K562 (cell line): Measurements from ENCODE around the gene ZNF384. TPM values are rescaled to one million over a fixed set of nuclear protein-coding genes. Genes with fewer than 3 reads are reported as not detected.
A peak's percentile ranks its signal among the peaks of the same experiment; 100 is the strongest.

ENCODE experiments used
- ARID3B ChIP-seq: fragments of 250-450 bp; sonication (Bioruptor Pico); IDR thresholded peaks from 2 replicates; pipeline ENCODE4 v1.4.0; 2020; ENCODE audit warnings: borderline replicate concordance
- CBX3 ChIP-seq, 2 experiments: IDR thresholded peaks; 1 replicate in 1 of 2; 2 replicates in 1 of 2; pipeline ENCODE4 v1.6.1; 2012; ENCODE audit warnings: inconsistent platforms in 2 of 2, low read length in 2 of 2, borderline replicate concordance in 1 of 2, control low read depth in 1 of 2
- EP400 ChIP-seq: fragments of 450-650 bp; IDR thresholded peaks from 2 replicates; pipeline ENCODE4 v1.6.1; 2017; ENCODE audit warnings: antibody characterized with exemption, mild to moderate bottlenecking, moderate library complexity
- FIP1L1 ChIP-seq: fragments of 200-400 bp; formaldehyde crosslinking; IDR thresholded peaks from 2 replicates; pipeline ENCODE4 v1.6.1; 2018; ENCODE audit warnings: mild to moderate bottlenecking, low read depth, low read length; ENCODE audit not compliant: poor library complexity, severe bottlenecking
- MAX ChIP-seq: sonication (generic); formaldehyde crosslinking; IDR thresholded peaks from 2 replicates; pipeline ENCODE4 v1.9.0; 2022; ENCODE audit warnings: mild to moderate bottlenecking, missing genetic modification reagents
- NCOA4 ChIP-seq: fragments of 450-650 bp; IDR thresholded peaks from 2 replicates; pipeline ENCODE4 v1.6.1; 2018; ENCODE audit warnings: mild to moderate bottlenecking; ENCODE audit not compliant: partially characterized antibody
- PTTG1 ChIP-seq: fragments of 450-650 bp; IDR thresholded peaks from 2 replicates; pipeline ENCODE4 v1.6.1; 2016; ENCODE audit warnings: low read depth, mild to moderate bottlenecking, missing genetic modification characterization, missing compliant biosample characterization
- RBM14 ChIP-seq: fragments of 200-400 bp; formaldehyde crosslinking; IDR thresholded peaks from 2 replicates; pipeline ENCODE4 v1.6.1; 2018; ENCODE audit warnings: low read depth, mild to moderate bottlenecking, low read length, moderate library complexity, borderline replicate concordance; ENCODE audit not compliant: insufficient read depth
- SLC30A9 ChIP-seq: fragments of 250-450 bp; sonication (Bioruptor Pico); IDR thresholded peaks from 2 replicates; pipeline ENCODE4 v1.8.0; 2022; ENCODE audit warnings: mild to moderate bottlenecking, moderate library complexity
- TGIF2 ChIP-seq: sonication (generic); formaldehyde crosslinking; IDR thresholded peaks from 2 replicates; pipeline ENCODE4 v1.8.1; 2022; ENCODE audit warnings: mild to moderate bottlenecking, missing genetic modification reagents, moderate library complexity
- ZNF431 ChIP-seq: sonication (generic); formaldehyde crosslinking; IDR thresholded peaks from 2 replicates; pipeline ENCODE4 v1.8.0; 2022; ENCODE audit warnings: mild to moderate bottlenecking, missing genetic modification reagents
- ZNF436 ChIP-seq: fragments of 250-450, 450-650 bp; sonication (Bioruptor Pico); formaldehyde crosslinking; IDR thresholded peaks from 2 replicates; pipeline ENCODE4 v1.7.0; 2020; ENCODE audit warnings: mild to moderate bottlenecking
- polyA plus RNA-seq, 8 experiments: library from polyadenylated mRNA; depleted of rRNA in 4 of 8; stranded (reverse) in 5 of 8; unstranded in 3 of 8; fragments of >200 nt; fragmentation: Nextera tagmentation in 2 of 8; fragmentation: Illumina TruSeq in 1 of 8; extraction: Ambion mirVana in 2 of 8; extraction: Trizol in 1 of 8; gene quantifications; 2 replicates each; pipeline versions ENCODE4 v1.2.1 to v1.2.3, GENCODE V29; 2011 to 2014; ENCODE audit warnings: inconsistent platforms in 1 of 8, missing spikeins in 1 of 8
- total RNA-seq, 7 experiments: library from RNA; depleted of rRNA in 6 of 7; stranded (reverse); fragments of >200 nt in 6 of 7; fragmentation: Illumina TruSeq in 2 of 7; extraction: Trizol in 2 of 7; gene quantifications; 2 replicates each; pipeline versions ENCODE4 v1.2.1 to v1.2.3, GENCODE V29; 2011 to 2021; ENCODE audit warnings: low replicate concordance in 1 of 7

The ZNF384 gene
- total and polyA plus RNA-seq, 9 of the 15 experiments (the other 6 are each of a cell fraction or from before 2014, with no cell fraction given) = 0.36 to 64.8 (median 21.3) TPM

- no peak for TF ChIP-seq ARID3B (CRISPR knock-in tag)
- no peak for TF ChIP-seq TGIF2
- peak; percentile 93 for TF ChIP-seq EP400
- no peak for TF ChIP-seq ZNF431 (CRISPR knock-in tag)
- no peak for TF ChIP-seq PTTG1 (tag)
- no peak for TF ChIP-seq SLC30A9
- no peak for TF ChIP-seq RBM14
- TF ChIP-seq FIP1L1 = peak; percentile 50
- peak; percentile 70; the same call in 1 of the 2 replicates for TF ChIP-seq MAX
- TF ChIP-seq CBX3 (IDR thresholded peaks at IDR 0.05; ENCODE audit: borderline replicate concordance in 1 of 2, low read length in 2 of 2) = no peak
- TF ChIP-seq NCOA4 = no peak
- no peak for TF ChIP-seq ZNF436 (CRISPR knock-in tag)
- TF ChIP-seq, all 486 proteins: peak for 128
Observed at GRCh38 chr12:6688999-6689882, at the start of gene ZNF384 (continued).
